Mucosa of stomach (tissue), 1 donor: ENCODE measurements around the gene ADARB2.
"Not testable (repeated sequence)": the region's sequence is repeated elsewhere in the genome, so short reads cannot be mapped to it uniquely, and the experiment has no call there.

Experiments
- H3K27me3 ChIP-seq: one replicate; pipeline ENCODE4 v1.7.0; 2013; ENCODE audit warnings: mild to moderate bottlenecking, low read length; ENCODE audit not compliant: control insufficient read depth, insufficient read depth
- H3K36me3 ChIP-seq: one replicate; pipeline ENCODE4 v1.7.0; 2013; ENCODE audit warnings: low read length; ENCODE audit not compliant: control insufficient read depth, insufficient read depth
- H3K4me1 ChIP-seq: one replicate; pipeline ENCODE4 v1.7.0; 2013; ENCODE audit warnings: mild to moderate bottlenecking, low read length; ENCODE audit not compliant: control insufficient read depth, insufficient read depth
- H3K4me3 ChIP-seq: one replicate; pipeline ENCODE4 v1.7.0; 2013; ENCODE audit warnings: low read length
- H3K9ac ChIP-seq: one replicate; pipeline ENCODE4 v1.7.0; 2013; ENCODE audit warnings: mild to moderate bottlenecking, low read length, moderate library complexity
- H3K9me3 ChIP-seq: one replicate; pipeline ENCODE4 v1.7.0; 2013; ENCODE audit warnings: mild to moderate bottlenecking, low read length, moderate library complexity; ENCODE audit not compliant: control insufficient read depth
- donor health status: Pancreatic carcinoma.

ADARB2 gene

DNA sequence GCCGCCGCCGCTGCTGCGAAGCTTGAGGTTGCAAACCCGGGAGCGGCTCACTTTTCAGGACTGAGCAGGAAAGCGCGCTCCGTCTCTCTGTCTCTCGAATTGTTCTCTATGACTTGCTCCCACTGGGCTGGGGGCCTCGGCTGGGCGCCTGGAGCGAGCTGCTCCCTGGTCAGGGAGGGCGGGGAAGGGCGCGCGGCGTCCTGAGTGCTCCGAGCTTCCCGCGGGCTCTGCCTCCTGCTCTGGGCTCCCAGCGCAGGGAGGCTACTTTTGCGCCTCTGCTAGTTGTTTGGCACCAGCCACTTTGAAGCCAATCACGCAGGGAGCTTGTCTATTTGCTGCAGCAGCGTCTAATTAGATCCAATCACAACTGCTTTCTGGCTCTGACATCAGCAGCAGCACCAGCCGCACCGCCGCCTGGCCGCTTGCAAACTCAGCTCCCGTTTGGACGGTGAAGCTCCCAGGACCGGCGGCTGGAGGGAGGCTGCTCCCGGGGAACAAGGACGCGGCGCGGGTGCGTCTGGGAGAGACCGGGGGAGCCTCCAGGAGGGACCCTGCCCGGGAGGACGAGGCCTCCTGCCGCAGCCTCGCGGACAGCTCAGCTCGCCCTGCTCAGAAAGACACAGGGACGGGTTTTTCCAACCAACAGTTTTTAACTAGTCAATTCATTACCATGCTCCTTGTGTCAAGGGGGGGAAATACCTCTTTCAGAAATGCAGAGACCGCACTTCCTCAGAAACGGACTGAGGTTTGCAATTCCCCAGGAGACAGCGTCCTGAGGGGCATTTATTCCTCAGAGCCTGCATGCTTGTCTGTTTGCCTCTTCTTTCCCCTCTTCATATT is at the start of gene ADARB2:
Gene ADARB2 (minus strand): TSS at position 304 of the 840 bp plus-strand sequence.
- Histone ChIP-seq H3K4me1 (peaks cover 2% of the 10 kb centered on the region), H3K36me3 (no peaks in the 10 kb centered on the region), H3K9ac (no peak within 1 kb of the TSS), H3K27me3 (peaks cover 40% of the 10 kb centered on the region), H3K9me3 (no peaks in the 10 kb centered on the region), H3K4me3 (no peak within 1 kb of the TSS)

GRCh38 chr10:1785835-1786234 is 48.5 kb upstream of the ADARB2 start:
- H3K9me3 ChIP-seq = no peaks in the 10 kb centered on the region
- H3K27me3 ChIP-seq = no peaks in the 10 kb centered on the region
- H3K4me3 ChIP-seq = no peak overlapping the region
- H3K9ac ChIP-seq = no peak overlapping the region
- H3K4me1 ChIP-seq = no peaks in the 10 kb centered on the region
- H3K36me3 ChIP-seq = no peaks in the 10 kb centered on the region

DNA sequence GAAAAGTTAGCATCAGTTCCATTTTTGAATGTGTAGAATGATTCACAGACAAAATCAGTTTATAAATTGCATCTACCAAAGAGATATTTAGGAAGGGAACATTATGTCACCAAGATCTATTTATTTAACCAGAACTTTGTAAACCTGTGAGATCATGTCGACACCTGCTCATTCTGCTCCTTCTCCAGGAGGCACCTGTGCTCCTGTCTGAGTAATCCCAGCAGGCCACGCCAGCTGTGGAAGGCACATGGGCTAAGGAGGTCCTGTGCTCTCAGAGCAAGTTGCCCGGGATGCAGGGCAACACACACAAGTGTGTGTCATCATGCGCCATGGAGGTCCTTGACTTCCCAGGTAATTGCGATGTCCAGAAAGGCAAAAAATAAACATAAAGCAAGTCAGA is 45.5 kb upstream of the ADARB2 start:
- Histone ChIP-seq H3K4me3 (no peak overlapping the region), H3K27me3 (no peaks in the 10 kb centered on the region), H3K9ac (no peak overlapping the region), H3K36me3 (no peaks in the 10 kb centered on the region), H3K4me1 (no peaks in the 10 kb centered on the region), H3K9me3 (no peaks in the 10 kb centered on the region)

GRCh38 chr10:1779796-1780195 is 42.5 kb upstream of the ADARB2 start:
- H3K27me3 ChIP-seq = no peaks in the 10 kb centered on the region
- H3K9ac ChIP-seq = no peak overlapping the region
- no peaks in the 10 kb centered on the region for H3K36me3 ChIP-seq
- H3K4me1 ChIP-seq = no peaks in the 10 kb centered on the region
- H3K4me3 ChIP-seq = no peak overlapping the region
- H3K9me3 ChIP-seq = no peaks in the 10 kb centered on the region

DNA sequence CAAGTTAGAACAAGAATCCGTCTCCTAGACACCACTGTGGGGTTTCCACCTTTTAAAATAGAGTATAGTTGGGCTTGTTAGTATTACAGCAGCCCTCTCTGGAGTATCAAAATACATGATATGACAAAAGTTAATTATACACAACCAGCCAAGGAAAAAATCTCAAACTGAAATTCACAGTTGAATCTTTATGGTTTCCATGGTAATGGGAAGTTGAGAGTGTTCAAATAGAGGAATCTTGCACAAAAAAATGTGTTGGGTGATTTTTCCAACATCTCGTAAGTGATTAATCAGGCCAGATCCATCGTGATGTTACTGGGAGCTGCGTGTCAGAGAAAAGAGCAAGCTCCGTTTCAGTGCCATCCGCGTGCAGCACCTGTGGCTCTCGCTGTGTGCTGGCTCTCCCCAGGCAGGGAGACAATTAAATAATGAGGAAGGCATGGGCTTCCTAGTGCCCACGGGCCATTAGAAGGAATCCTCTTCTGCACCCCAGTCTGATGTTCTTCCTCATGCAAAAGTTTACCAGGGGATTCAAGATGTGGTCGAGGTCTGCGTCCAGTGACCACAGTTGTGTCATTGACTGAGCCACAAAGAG is 41.1 kb upstream of the ADARB2 start:
- Histone ChIP-seq H3K9ac (no peak overlapping the region), H3K9me3 (no peaks in the 10 kb centered on the region), H3K36me3 (no peaks in the 10 kb centered on the region), H3K27me3 (no peaks in the 10 kb centered on the region), H3K4me3 (no peak overlapping the region), H3K4me1 (no peaks in the 10 kb centered on the region)

- no peaks in the 10 kb centered on the region for H3K4me1 ChIP-seq
- H3K9me3 ChIP-seq = no peaks in the 10 kb centered on the region
- H3K4me3 ChIP-seq = no peak overlapping the region
- no peak overlapping the region for H3K9ac ChIP-seq
- no peaks in the 10 kb centered on the region for H3K27me3 ChIP-seq
- H3K36me3 ChIP-seq = no peaks in the 10 kb centered on the region
Measured at GRCh38 chr10:1776127-1776662, 38.9 kb upstream of the ADARB2 start.

- Histone ChIP-seq H3K36me3 (no peaks in the 10 kb centered on the region), H3K9me3 (no peaks in the 10 kb centered on the region), H3K9ac (no peak overlapping the region), H3K4me3 (no peak overlapping the region), H3K27me3 (no peaks in the 10 kb centered on the region), H3K4me1 (no peaks in the 10 kb centered on the region)
Measured at GRCh38 chr10:1774796-1775195, 37.5 kb upstream of the ADARB2 start.

GRCh38 chr10:1773204-1773603 is 35.9 kb upstream of the ADARB2 start:
- H3K4me1 ChIP-seq, H3K9ac ChIP-seq, H3K27me3 ChIP-seq, H3K9me3 ChIP-seq, H3K4me3 ChIP-seq, H3K36me3 ChIP-seq: not testable (repeated sequence)

DNA sequence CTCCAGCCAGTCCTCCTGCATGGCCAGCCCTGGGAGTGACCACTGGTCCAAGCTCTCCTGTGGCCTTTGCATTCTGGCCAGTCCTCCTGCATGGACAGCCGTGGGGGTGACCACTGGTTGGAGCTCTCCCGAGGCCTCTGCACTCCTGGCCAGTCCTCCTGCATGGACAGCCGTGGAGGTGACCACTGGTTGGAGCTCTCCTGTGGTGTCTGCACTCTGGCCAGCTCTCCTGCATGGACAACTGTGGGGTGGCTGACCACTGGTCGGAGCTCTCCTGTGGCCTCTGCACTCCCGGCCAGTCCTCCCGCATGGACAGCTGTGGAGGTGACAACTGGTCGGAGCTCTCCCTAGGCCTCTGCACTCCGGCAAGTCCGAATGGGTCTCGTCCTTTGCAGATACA is 28.7 kb upstream of the ADARB2 start:
- Histone ChIP-seq H3K9me3 (no peaks in the 10 kb centered on the region), H3K9ac (no peak overlapping the region), H3K4me3 (no peak overlapping the region), H3K27me3 (no peaks in the 10 kb centered on the region), H3K36me3 (no peaks in the 10 kb centered on the region), H3K4me1 (no peaks in the 10 kb centered on the region)

DNA sequence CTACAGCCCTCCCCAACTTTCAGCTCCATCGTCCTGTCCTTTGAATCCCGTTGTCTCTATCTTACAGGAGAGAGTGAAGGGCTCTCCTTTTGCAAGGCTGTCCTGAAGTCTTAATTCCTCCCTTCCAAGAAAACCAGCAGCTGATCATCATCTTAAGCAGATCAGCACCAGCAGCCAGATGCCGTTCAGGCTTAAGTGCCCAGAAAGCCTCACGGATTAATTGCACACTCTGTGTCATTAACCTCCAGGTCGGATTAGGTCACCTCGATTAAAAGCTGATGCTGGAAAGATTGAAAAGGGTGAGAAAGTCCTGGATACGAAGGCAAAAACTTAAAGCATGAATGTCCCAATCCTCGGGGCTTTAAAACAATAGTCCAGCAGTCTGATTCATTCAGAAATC is 24.8 kb upstream of the ADARB2 start:
- Histone ChIP-seq H3K4me1 (no peaks in the 10 kb centered on the region), H3K9ac (no peak overlapping the region), H3K36me3 (no peaks in the 10 kb centered on the region), H3K9me3 (no peaks in the 10 kb centered on the region), H3K4me3 (no peak overlapping the region), H3K27me3 (no peaks in the 10 kb centered on the region)

GRCh38 chr10:1754506-1755153 is 17.3 kb upstream of the ADARB2 start:
- no peaks in the 10 kb centered on the region for H3K4me1 ChIP-seq
- H3K27me3 ChIP-seq = peaks cover 11% of the 10 kb centered on the region
- no peak overlapping the region for H3K9ac ChIP-seq
- H3K4me3 ChIP-seq = no peak overlapping the region
- H3K9me3 ChIP-seq = no peaks in the 10 kb centered on the region
- H3K36me3 ChIP-seq = no peaks in the 10 kb centered on the region

DNA sequence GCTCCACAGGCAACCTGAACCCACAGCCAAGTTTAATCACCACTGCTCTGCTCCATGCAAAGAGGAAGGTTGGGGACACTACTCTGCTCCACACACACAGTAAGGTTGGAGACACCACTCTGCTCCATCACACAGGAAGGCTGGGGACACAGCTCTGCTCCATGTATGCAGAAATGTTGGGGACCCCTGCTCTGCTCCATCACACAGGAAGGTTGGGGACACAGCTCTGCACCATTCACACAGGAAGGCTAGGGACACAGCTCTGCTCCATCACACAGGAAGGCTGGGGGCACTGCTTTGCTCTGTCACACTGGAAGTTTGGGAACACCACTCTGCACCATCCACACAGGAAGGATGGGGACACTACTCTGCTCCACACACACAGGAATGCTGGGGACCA is 14.8 kb upstream of the ADARB2 start:
- Histone ChIP-seq H3K4me1 (no peaks in the 10 kb centered on the region), H3K27me3 (peaks cover 11% of the 10 kb centered on the region), H3K9ac (no peak overlapping the region), H3K9me3 (no peaks in the 10 kb centered on the region), H3K4me3 (no peak overlapping the region), H3K36me3 (no peaks in the 10 kb centered on the region)
